ENCODE data around the gene GLS2.
"Not testable (repeated sequence)": the region's sequence is repeated elsewhere in the genome, so short reads cannot be mapped to it uniquely, and the experiment has no call there.

The GLS2 gene

GRCh38 chr12:56490360-56490759, 2.4 kb upstream of the GLS2 start:
- DNase-seq = no peak

GRCh38 chr12:56487448-56488040, 417 bp downstream of the GLS2 start:
- DNase-seq = no peak

- DNase-seq = no peak
Observed at GRCh38 chr12:56486694-56487093, 1.3 kb downstream of the GLS2 start.

- DNase-seq = no peak
Observed at GRCh38 chr12:56484566-56484965, 3.4 kb downstream of the GLS2 start.

- DNase-seq = no peak
Observed at GRCh38 chr12:56479625-56480024, 8.3 kb downstream of the GLS2 start.

- DNase-seq = no peak
Observed at GRCh38 chr12:56477521-56478225, 10.3 kb downstream of the GLS2 start.

- no peak for DNase-seq
Observed at GRCh38 chr12:56476972-56477432, 11.0 kb downstream of the GLS2 start.

GRCh38 chr12:56476143-56476542, 11.8 kb downstream of the GLS2 start:
- no peak for DNase-seq

GRCh38 chr12:56474389-56474788, 13.6 kb downstream of the GLS2 start:
- no peak for DNase-seq

- peak; percentile 21 for DNase-seq
Observed at GRCh38 chr12:56469007-56469930, 18.7 kb downstream of the GLS2 start.

- DNase-seq = peak; percentile 98
Observed at GRCh38 chr12:56468216-56469006, 19.6 kb downstream of the GLS2 start, which contains the start of gene SPRYD4. TSS of gene SPRYD4 (plus strand) at chr12:56468578. CDS start at chr12:56468592, 14 bp downstream.

GRCh38 chr12:56462565-56462964, 25.4 kb downstream of the GLS2 start:
- DNase-seq = no peak

GRCh38 chr12:56461235-56462159, 26.5 kb downstream of the GLS2 start:
- DNase-seq = no peak

GRCh38 chr12:56457817-56458216, 30.1 kb downstream of the GLS2 start:
- DNase-seq = no peak

GRCh38 chr12:56454557-56454956, 33.4 kb downstream of the GLS2 start, which contains the start of gene MIP:
TSS of gene MIP (minus strand) at chr12:56454657. CDS start at chr12:56454613, 44 bp downstream.
- DNase-seq = no peak

- DNase-seq = no peak
Observed at GRCh38 chr12:56451147-56451546, 36.8 kb downstream of the GLS2 start.

- no peak for DNase-seq
Observed at GRCh38 chr12:56450241-56450640, 37.7 kb downstream of the GLS2 start.

- DNase-seq = no peak
Observed at GRCh38 chr12:56449622-56449984, 38.4 kb downstream of the GLS2 start.

- peak; percentile 95 for DNase-seq
Observed at GRCh38 chr12:56448860-56449621, 38.9 kb downstream of the GLS2 start, which contains the start of gene TIMELESS. TSS of gene TIMELESS (minus strand) at chr12:56449426. CDS start at chr12:56434170, 15,256 bp downstream.

- not testable (repeated sequence) for DNase-seq
Observed at GRCh38 chr12:56443208-56443607, 44.8 kb downstream of the GLS2 start.
